ENCODE measurements around the gene VGLL1.

VGLL1 gene, protein sequence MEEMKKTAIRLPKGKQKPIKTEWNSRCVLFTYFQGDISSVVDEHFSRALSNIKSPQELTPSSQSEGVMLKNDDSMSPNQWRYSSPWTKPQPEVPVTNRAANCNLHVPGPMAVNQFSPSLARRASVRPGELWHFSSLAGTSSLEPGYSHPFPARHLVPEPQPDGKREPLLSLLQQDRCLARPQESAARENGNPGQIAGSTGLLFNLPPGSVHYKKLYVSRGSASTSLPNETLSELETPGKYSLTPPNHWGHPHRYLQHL

DNA sequence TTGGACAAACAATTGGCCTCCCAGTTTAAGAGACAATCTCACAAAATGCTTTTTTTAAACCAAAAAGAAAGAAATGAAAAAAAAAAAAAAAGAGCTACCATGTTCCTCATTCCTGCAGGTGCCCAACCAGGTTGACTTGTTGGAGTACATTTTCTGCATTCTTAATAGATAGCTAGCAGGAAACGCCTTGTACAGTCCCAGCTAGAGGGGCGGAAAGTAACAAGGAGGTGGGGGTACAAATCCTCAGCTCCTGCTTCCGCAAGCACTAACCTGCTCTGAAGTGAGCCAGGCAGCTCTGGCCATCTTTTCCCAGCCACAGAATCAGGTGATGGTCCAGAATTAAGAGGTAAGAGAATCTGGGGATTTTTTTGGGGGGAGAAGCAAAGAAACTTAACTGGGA, at the start of gene VGLL1:
Gene VGLL1 (plus strand): TSS at position 265 of the 400 bp plus-strand sequence. CDS start 3,806 bp downstream, outside the sequence.
- no peak for DNase-seq (ENCODE audit: low spot score)

DNA sequence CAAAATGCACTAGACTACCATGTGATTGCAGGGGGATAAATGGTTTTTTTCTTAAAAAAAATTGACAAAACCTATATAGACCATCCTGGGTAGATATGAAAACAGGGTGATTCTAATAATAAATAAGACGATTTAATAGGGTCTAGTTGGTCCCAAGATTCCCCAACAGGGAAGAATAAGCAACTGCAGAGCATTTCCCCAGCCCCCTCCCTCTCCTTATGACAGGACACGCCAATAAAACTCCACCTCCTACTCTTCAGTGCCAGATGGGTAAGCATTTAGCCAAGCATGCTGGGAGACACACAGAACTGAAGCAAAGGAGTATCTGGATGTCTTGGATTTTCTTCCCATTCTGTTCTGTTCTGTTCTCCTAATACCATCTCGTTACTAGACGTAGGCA, 44.4 kb upstream of the VGLL1 start, which contains the start of gene BRS3:
Gene BRS3 (plus strand): TSS at position 301 of the 400 bp plus-strand sequence. CDS start 168 bp downstream, outside the sequence.
- no peak for DNase-seq (ENCODE audit: low spot score)

DNA sequence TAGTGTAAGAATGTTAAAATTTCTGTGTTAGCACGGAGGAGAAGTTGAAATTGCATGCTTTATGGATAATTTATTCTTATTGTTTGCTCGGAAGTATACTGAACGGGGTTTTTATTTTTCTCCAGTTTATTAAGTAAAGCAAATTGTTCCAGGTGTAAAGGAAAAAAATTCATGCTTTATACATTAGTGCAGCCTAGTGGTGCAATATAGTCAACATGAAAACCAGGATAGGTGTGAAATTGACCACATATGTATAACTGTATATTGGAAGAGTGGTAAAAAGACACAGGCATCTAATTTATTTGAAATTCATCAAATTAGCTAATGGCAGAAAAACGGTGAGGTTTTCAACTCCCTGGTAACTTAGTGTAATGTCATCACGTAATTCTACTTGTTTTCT, 43.3 kb upstream of the VGLL1 start:
- no peak for DNase-seq (ENCODE audit: low spot score)

DNA sequence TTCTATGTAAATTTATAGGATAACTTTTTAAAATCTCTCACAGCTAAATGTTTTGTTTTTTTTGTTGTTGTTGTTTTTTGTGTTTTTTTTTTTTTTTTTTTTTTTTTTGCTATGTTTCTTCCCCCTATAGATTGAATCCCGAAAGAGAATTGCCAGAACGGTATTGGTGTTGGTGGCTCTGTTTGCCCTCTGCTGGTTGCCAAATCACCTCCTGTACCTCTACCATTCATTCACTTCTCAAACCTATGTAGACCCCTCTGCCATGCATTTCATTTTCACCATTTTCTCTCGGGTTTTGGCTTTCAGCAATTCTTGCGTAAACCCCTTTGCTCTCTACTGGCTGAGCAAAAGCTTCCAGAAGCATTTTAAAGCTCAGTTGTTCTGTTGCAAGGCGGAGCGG, 40.2 kb upstream of the VGLL1 start:
- DNase-seq (ENCODE audit: low spot score), result no peak

DNA sequence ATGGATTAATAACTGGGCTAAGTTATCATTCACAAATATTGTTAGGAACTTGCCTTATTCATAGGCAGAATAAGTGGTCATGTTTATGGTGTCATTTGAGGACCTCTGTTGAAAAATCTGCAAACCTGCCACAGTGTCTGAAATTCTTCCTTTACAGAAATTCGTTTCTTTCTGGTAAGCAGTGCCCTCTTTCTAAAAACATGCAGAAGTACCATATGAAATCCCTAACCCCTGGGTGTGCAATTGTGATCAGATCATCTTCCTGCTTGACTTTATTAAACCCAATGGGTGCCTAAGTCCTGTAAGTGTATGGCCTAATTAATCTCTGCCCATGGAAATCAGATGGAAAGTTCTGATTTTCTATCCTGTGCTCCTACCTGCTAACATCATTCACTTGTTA, 39.0 kb upstream of the VGLL1 start:
- DNase-seq (ENCODE audit: low spot score), result no peak

DNA sequence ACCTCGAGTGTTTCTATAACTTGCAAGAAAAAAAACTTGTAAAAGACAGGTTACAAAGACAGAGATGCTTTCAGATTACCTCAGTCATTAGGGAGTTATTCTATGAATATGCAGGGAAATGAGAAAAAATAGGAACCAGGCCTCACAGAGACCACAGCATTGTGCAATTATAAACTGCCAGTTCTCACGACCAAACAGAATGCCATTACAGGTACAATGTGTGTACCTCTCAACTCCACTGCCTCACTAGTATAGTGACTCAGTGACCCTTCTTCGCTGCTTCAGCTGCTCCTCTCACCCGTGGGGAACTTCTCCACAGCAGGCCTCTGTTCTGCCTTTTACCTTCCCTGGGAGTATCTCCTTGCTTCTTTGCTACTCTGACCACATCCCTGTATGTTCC, 37.0 kb upstream of the VGLL1 start:
- DNase-seq (ENCODE audit: low spot score), result no peak

DNA sequence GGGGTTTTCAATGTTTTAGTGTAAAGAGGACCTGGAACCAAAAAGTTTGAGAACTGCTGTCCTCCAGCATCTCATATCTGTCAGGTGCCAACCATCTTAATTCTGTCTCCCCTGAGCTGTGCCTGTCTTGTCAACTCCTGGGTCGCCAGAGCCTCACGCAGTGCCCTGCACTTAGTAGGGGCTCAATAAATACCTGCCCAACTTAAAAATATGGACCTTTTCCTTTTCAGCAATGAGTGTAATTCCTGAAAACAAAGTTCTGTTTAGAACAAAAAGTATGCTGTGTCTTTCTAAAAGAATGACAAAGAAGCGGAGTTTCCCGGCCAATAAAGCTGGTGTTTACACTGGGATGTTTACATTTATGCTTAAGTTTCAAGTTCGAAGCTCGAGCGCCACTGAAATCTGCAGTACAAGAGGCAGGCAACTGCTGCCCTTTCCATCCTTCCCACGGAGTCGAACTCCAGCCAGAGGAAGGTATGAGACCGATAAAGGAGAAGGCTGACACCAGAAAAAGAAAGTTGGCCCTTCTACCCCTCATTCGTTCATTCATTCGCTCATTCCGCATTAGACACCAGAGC, 35.7 kb upstream of the VGLL1 start:
- no peak for DNase-seq (ENCODE audit: low spot score)

DNA sequence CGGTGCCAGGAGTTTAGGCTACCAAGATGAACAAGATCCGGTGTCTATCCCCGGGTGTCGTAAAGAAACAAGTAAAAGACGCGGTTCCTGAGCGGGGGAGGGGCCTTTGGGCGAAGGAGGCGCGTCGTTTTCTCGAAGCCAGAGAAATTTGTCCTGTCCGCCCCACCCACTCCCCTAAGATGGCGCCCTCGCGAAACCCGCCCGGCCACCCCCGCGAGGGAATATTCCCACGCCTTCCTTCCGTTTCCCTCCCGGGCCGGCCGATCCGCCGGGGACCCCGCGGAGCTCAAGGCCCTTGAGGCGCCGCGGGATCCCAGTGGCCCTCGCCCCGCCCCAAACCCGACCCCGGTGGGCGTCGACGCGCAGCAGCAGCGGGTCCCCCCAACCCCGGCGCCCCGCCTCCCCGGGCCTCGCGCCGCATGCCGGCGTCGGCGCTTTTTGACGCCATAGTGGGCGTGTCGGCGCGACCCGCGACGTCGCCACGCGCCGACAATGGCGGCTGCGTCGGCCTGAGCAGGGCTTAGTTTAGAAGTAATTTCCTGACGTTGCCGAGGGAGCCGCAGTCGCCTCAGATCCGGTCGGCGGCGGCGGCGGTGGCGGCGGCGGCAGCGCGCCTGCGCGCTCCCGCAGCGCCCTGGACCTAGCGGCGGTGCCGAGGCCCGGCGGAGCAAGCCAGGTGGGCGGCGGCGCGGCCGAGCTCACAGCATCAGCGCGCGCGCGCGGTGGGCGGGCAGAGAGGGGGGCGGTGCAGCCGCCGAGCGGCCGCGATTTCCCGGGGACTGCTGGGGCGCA, 35.1 kb upstream of the VGLL1 start:
- DNase-seq (ENCODE audit: low spot score), result peak; percentile 88

GRCh38 chrX:136497556-136498052, 34.4 kb upstream of the VGLL1 start, which contains the start of gene HTATSF1:
Gene HTATSF1, plus strand, starts transcription at chrX:136497592. Its CDS starts 93 bp downstream, at chrX:136497685.
- no peak for DNase-seq (ENCODE audit: low spot score)

GRCh38 chrX:136519069-136519468, 12.9 kb upstream of the VGLL1 start:
- no peak for DNase-seq (ENCODE audit: low spot score)

DNA sequence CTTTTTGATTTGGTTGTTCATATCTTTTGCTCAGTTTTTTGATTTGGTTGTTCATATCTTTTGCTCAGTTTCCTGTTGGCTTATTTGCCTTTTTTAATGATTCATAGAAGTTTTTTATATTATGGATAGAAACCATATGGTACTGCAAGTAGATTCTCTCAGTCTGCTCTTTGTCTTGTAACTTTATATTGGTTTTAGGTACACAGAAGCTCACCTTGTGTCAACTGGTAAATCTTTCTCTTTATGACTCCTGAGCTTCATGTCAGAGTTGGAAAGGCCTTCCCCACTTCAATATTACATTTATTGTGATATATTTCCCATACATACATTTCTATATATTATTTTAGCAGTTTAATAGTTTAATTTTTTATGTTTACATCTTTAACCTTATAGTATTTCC, 8.2 kb upstream of the VGLL1 start:
- no peak for DNase-seq (ENCODE audit: low spot score)

DNA sequence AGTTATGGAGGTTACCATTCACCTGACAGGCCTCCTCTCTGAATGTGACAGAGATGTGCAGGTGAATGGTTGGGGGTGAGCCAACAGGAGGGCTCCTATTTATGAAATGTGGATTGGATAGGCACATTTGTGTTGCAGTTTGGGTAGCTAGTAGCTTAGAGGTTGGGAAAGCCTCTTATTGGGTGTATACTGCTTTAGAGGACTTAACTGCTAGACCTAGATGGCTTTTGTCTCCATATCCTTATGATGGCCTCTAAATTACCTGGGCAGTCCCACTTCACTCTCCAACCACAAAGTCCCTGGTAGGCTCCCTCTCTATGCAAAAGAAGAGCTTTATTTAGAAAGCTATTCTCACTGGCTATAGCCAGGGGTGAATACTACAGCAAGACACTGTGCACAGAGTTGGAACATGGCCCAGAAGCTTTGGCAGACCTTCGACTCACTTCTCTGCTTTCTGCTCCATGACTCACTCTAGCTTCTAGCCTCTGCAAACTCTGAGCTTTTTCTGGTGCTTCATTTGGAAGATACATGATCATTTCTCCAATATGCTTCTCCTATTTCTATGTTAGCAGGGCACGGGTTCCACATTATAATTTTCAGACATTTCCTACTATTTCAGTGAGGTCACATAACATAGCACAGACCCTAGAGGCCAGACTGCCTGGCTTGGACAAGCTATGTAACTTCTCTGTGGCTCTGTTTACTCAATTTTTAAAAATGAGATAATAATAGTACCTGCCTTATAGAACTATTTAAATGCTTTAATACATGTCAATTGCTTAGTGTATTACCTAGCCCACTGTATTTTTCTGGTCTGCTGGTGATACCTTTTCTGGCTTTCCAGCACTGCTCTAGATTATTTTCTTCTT, 6.0 kb upstream of the VGLL1 start:
- DNase-seq (ENCODE audit: low spot score), result peak; percentile 67

DNA sequence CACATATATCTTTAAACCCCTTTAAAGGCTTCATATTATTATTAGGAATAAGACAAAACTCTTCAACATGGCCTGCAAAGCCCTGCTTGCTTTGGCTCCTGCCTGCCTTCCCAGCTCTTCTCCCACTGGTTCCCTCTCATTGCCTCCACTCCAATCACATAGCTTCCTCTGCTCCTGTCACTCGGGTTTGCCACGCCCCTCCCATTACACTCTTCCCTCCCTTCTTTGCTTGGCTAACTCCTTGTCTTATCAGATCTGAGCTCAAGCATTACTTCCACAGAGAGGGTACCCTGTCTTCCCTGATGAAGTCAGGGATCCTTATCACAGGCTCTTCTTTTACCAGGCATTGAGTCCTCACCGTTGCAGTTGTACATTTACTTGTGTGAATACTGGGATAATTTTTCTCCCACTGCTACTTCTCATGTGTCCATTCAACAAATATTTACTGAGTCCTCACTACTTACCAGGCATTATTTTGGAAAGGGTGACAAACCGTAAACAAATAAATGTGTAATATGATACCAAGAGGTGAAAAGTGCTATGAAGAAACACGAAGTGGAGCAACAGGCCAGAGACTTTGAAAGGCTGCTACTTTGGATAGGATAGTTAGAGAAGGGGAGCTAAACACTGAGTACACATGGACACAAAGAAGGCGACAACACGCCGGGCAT, 3.2 kb upstream of the VGLL1 start:
- no peak for DNase-seq (ENCODE audit: low spot score)

DNA sequence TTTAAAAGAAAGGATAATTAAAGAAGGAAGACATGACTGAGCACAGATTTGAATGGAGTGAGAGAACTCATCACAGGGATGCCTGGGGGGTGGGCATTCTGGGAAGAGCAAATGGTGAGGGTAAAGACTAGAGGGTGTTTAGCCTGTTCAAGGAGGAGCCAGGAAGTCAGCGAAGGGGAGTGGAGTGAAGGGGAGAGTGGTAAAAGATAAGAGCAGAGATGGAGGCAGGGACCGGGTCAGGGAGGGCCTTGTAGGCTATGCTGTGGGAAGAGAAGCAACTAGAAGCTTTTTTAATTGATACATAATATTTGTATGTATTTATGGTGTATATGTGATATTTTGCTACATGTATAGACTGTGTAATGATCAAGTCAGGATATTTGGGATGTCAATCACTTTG, 2.2 kb upstream of the VGLL1 start:
- no peak for DNase-seq (ENCODE audit: low spot score)

DNA sequence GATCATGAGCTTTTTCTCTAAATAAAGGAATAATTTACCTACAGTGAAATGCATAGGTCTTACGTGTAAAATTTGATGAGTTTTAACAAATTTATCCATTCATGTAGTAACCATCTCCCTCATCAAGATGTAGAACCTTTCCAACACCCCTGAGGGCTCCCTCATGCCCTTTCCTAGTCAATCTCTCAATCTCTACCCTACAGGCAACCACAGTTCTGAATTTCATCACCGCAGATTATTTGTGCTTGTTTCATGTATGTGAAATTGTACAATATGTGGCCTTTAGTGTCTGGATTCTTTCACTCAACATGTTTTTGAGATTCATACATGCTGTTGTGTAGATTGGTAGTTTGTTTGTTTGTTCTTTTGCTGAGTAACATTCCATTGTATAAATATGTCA, 2.1 kb downstream of the VGLL1 start:
- DNase-seq (ENCODE audit: low spot score), result no peak

- no peak for DNase-seq (ENCODE audit: low spot score)
Measured at GRCh38 chrX:136538811-136539210, 6.8 kb downstream of the VGLL1 start.

DNA sequence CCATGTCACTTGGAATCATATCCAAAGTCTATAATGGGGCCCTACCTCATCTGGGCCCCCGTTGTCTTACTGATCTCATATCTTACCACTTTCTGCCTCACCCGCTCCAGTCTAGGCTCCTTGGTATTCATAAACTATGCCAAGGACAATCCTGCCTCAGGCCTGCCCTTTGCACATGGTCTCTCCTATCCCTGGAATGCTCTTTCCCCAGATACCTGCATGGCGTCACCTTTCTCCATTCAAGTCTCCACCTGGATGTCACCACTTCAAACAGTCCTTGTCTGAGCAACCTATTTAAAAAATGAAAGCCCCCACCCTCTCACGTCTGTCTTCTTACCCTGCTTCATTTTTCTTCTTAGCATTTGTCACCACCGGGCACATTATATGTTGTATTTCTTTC, 8.2 kb downstream of the VGLL1 start:
- no peak for DNase-seq (ENCODE audit: low spot score)

GRCh38 chrX:136541294-136541693, 9.3 kb downstream of the VGLL1 start:
- DNase-seq (ENCODE audit: low spot score), result no peak

DNA sequence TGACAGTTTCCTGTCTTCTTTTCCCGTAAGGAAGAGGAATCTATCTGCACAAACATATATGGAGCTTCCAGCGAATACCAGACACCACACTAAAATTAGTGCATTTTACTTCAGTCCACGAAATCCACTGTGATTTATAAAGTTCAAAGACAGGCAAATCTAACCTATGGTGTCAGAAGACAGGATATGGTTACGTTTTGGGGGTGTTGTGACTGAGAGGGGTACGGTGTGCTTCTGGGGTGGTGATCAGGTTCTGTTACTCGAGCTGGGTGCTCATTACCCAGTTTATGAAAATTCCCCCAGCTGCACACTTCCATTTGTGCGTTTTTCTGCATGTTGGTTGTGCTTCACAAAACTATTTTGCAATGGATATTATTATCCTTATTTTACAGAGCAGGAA, 10.3 kb downstream of the VGLL1 start:
- DNase-seq (ENCODE audit: low spot score), result no peak

DNA sequence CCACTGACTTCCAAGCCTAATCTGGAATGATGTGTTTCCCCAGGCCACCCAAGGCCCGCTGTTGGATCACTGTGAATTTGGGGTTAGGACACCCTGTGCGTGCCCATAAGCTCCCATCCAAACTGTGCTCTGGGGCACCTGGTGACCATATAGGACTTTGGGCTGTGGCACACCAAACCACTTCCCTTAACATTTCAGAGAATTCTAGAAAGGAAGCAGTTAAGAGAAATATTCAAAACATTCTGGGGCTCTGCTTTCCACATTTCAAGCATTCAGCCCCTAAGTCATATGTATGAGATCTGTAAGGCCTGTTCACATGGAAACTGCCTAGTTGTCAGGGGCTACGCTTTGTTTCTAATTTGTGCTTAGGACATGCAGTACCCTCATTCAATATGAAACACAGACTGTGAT, 14.4 kb downstream of the VGLL1 start:
- DNase-seq (ENCODE audit: low spot score), result no peak

GRCh38 chrX:136549226-136549625, 17.2 kb downstream of the VGLL1 start:
- DNase-seq (ENCODE audit: low spot score), result no peak
